Measurements from ENCODE around the gene DAW1.

GRCh38 chr2:227822416-227823003, 48.9 kb upstream of the DAW1 start:
- TF ChIP-seq, protein P1, sequence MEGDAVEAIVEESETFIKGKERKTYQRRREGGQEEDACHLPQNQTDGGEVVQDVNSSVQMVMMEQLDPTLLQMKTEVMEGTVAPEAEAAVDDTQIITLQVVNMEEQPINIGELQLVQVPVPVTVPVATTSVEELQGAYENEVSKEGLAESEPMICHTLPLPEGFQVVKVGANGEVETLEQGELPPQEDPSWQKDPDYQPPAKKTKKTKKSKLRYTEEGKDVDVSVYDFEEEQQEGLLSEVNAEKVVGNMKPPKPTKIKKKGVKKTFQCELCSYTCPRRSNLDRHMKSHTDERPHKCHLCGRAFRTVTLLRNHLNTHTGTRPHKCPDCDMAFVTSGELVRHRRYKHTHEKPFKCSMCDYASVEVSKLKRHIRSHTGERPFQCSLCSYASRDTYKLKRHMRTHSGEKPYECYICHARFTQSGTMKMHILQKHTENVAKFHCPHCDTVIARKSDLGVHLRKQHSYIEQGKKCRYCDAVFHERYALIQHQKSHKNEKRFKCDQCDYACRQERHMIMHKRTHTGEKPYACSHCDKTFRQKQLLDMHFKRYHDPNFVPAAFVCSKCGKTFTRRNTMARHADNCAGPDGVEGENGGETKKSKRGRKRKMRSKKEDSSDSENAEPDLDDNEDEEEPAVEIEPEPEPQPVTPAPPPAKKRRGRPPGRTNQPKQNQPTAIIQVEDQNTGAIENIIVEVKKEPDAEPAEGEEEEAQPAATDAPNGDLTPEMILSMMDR (IDR thresholded peaks at IDR 0.05; ENCODE audit: low read depth, low read length, missing input control): no peak
- TF ChIP-seq ATF3 (IDR thresholded peaks at IDR 0.05) (no peak), JUND (IDR thresholded peaks at IDR 0.05) (no peak)
- TF ChIP-seq, protein P2, sequence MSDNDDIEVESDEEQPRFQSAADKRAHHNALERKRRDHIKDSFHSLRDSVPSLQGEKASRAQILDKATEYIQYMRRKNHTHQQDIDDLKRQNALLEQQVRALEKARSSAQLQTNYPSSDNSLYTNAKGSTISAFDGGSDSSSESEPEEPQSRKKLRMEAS (IDR thresholded peaks at IDR 0.05): no peak
